DOHH2 (cell line): Measurements from ENCODE around the gene GPR153.

ENCODE experiments used
- EZH2phosphoT487 ChIP-seq: fragments of 200-600 bp; sonication (generic); IDR thresholded peaks from 2 replicates; pipeline ENCODE4 v1.6.1; 2017; ENCODE audit warnings: borderline replicate concordance, mild to moderate bottlenecking, antibody characterized with exemption, low read length, moderate library complexity, mixed read lengths
- TF ChIP-seq, protein P1 (sequence below): fragments of 200-600 bp; sonication (generic); IDR thresholded peaks from one replicate; pipeline ENCODE4 v1.5.1; 2014; ENCODE audit warnings: antibody characterized with exemption, mild to moderate bottlenecking, low read depth, low read length; ENCODE audit not compliant: poor library complexity, severe bottlenecking

DNA sequence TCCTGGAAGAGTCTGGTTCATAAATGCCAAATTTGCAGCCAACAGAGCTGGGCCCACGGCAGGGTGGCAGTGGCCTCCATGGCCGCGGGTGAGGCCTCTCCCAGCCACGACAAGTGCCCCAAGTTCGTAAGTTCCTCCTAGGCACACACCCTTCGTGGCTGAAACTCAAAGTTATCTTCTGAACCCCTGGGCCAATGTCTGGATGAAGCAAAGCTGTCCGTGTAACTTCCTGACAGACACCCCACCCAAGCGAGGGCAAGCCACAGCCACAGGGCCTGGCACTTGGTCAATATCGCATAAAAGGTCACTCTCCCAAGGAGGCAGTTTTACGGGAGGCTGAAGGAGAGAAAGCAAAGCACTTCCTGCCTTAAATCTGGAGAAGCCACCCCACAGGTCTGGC lies 27.8 kb upstream of the GPR153 start:
- TF ChIP-seq EZH2phosphoT487: no peak
- TF ChIP-seq, protein P1, sequence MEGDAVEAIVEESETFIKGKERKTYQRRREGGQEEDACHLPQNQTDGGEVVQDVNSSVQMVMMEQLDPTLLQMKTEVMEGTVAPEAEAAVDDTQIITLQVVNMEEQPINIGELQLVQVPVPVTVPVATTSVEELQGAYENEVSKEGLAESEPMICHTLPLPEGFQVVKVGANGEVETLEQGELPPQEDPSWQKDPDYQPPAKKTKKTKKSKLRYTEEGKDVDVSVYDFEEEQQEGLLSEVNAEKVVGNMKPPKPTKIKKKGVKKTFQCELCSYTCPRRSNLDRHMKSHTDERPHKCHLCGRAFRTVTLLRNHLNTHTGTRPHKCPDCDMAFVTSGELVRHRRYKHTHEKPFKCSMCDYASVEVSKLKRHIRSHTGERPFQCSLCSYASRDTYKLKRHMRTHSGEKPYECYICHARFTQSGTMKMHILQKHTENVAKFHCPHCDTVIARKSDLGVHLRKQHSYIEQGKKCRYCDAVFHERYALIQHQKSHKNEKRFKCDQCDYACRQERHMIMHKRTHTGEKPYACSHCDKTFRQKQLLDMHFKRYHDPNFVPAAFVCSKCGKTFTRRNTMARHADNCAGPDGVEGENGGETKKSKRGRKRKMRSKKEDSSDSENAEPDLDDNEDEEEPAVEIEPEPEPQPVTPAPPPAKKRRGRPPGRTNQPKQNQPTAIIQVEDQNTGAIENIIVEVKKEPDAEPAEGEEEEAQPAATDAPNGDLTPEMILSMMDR: no peak
